GM23338 (cell line): ENCODE results near the gene SPECC1. TPM values are rescaled to one million over a fixed set of nuclear protein-coding genes. Genes with fewer than 3 reads are reported as not detected.

Source experiments
- ATAC-seq: fragments of 200-7000 bp; cut with Tn5 transposase; 3 replicates; pipeline ENCODE4 v1.9.1; 2020
- DNase-seq: peaks from one replicate; pipeline ENCODE4 v3.0.0-alpha.2; 2015; ENCODE audit warnings: low spot score
- H2AFZ ChIP-seq: fragments of 200-600 bp; sonication (generic); 2 replicates; pipeline ENCODE4 v1.8.0; 2016; ENCODE audit warnings: antibody characterized with exemption, mild to moderate bottlenecking, moderate library complexity
- H3F3A ChIP-seq: fragments of 200-600 bp; sonication (generic); replicated peaks from 2 replicates; pipeline ENCODE4 v1.8.0; 2017; ENCODE audit warnings: antibody characterized with exemption, mixed run types, low read depth
- H3K27ac ChIP-seq: fragments of 200-600 bp; sonication (generic); 2 replicates; pipeline ENCODE4 v1.6.1; 2016; ENCODE audit warnings: low read depth
- H3K27me3 ChIP-seq: fragments of 200-600 bp; sonication (generic); 2 replicates; pipeline ENCODE4 v1.8.0; 2016; ENCODE audit warnings: mild to moderate bottlenecking, mixed run types, moderate library complexity; ENCODE audit not compliant: insufficient read depth
- H3K36me3 ChIP-seq: fragments of 200-600 bp; sonication (generic); 2 replicates; pipeline ENCODE4 v1.8.0; 2016; ENCODE audit warnings: mild to moderate bottlenecking; ENCODE audit not compliant: insufficient read depth
- H3K4me1 ChIP-seq: fragments of 200-600 bp; sonication (generic); 2 replicates; pipeline ENCODE4 v1.8.0; 2016; ENCODE audit warnings: mild to moderate bottlenecking, moderate library complexity; ENCODE audit not compliant: insufficient read depth
- H3K4me2 ChIP-seq: fragments of 200-600 bp; sonication (generic); 2 replicates; pipeline ENCODE4 v1.7.1; 2017; ENCODE audit warnings: mixed run types
- H3K4me3 ChIP-seq: fragments of 200-600 bp; sonication (generic); 2 replicates; pipeline ENCODE4 v1.6.1; 2016; ENCODE audit warnings: mixed run types
- H3K79me2 ChIP-seq: fragments of 200-600 bp; sonication (generic); replicated peaks from 2 replicates; pipeline ENCODE4 v1.8.0; 2017; ENCODE audit warnings: mild to moderate bottlenecking; ENCODE audit not compliant: insufficient read depth
- H3K9me2 ChIP-seq: fragments of 200-600 bp; sonication (generic); 2 replicates; pipeline ENCODE4 v1.8.0; 2017; ENCODE audit not compliant: insufficient read depth
- H4K20me1 ChIP-seq: fragments of 200-600 bp; sonication (generic); replicated peaks from 2 replicates; pipeline ENCODE4 v1.8.0; 2017; ENCODE audit warnings: mild to moderate bottlenecking; ENCODE audit not compliant: insufficient read depth
- H3K27ac Mint-ChIP-seq: 2 replicates; pipeline ENCODE4 v1.8.0; 2020; ENCODE audit warnings: inconsistent platforms, mild to moderate bottlenecking, moderate library complexity, mixed read lengths
- H3K27me3 Mint-ChIP-seq: 3 replicates; pipeline ENCODE4 v1.8.0; 2022; ENCODE audit warnings: low read depth, mild to moderate bottlenecking, moderate library complexity, mixed read lengths, inconsistent platforms; ENCODE audit not compliant: insufficient read depth, poor library complexity
- H3K36me3 Mint-ChIP-seq: 3 replicates; pipeline ENCODE4 v1.8.0; 2021; ENCODE audit warnings: low read depth, mild to moderate bottlenecking, inconsistent platforms, moderate library complexity, mixed read lengths
- H3K4me1 Mint-ChIP-seq: 3 replicates; pipeline ENCODE4 v1.8.0; 2020; ENCODE audit warnings: mild to moderate bottlenecking, inconsistent platforms, mixed read lengths
- H3K4me3 Mint-ChIP-seq: 3 replicates; pipeline ENCODE4 v1.8.0; 2021; ENCODE audit warnings: moderate library complexity, mild to moderate bottlenecking, inconsistent platforms, mixed read lengths
- H3K9me3 Mint-ChIP-seq: 3 replicates; pipeline ENCODE4 v1.8.0; 2020; ENCODE audit warnings: moderate library complexity, mild to moderate bottlenecking, inconsistent platforms, mixed read lengths
- CREB1 ChIP-seq: fragments of 250-450 bp; sonication (Bioruptor Pico); IDR thresholded peaks from 2 replicates; pipeline ENCODE4 v1.5.0; 2020; ENCODE audit warnings: low read depth, mild to moderate bottlenecking, moderate library complexity
- EZH2 ChIP-seq: fragments of 200-600 bp; sonication (generic); IDR thresholded peaks from one replicate; pipeline ENCODE4 v1.8.0; 2017; ENCODE audit warnings: antibody characterized with exemption, mild to moderate bottlenecking, low read depth; ENCODE audit not compliant: unreplicated experiment
- EZH2phosphoT487 ChIP-seq: fragments of 200-600 bp; sonication (generic); IDR thresholded peaks from one replicate; pipeline ENCODE4 v1.8.1; 2018; ENCODE audit warnings: antibody characterized with exemption; ENCODE audit not compliant: unreplicated experiment
- JUNB ChIP-seq: IDR thresholded peaks from one replicate; pipeline ENCODE4 v1.6.1; 2016; ENCODE audit warnings: antibody characterized with exemption; ENCODE audit not compliant: unreplicated experiment
- NANOG ChIP-seq: IDR thresholded peaks from 2 replicates; pipeline ENCODE4 v1.6.1; 2016; ENCODE audit warnings: antibody characterized with exemption, borderline replicate concordance
- POLR2AphosphoS5 ChIP-seq: IDR thresholded peaks from 2 replicates; pipeline ENCODE4 v1.6.1; 2016; ENCODE audit warnings: antibody characterized with exemption, low read depth
- STAT1 ChIP-seq: IDR thresholded peaks from one replicate; pipeline ENCODE4 v1.6.1; 2016; ENCODE audit warnings: antibody characterized with exemption; ENCODE audit not compliant: unreplicated experiment
- ZNF114 ChIP-seq: fragments of 250-450 bp; sonication (Bioruptor Pico); IDR thresholded peaks from 2 replicates; pipeline ENCODE4 v1.5.0; 2020; ENCODE audit warnings: mild to moderate bottlenecking, moderate library complexity
- ZNF331 ChIP-seq: fragments of 250-450 bp; sonication (Bioruptor Pico); IDR thresholded peaks from 2 replicates; pipeline ENCODE4 v1.5.0; 2020; ENCODE audit warnings: low read depth, mild to moderate bottlenecking, moderate library complexity
- polyA plus RNA-seq: library from polyadenylated mRNA; unstranded; fragments of >200 nt; fragmentation: Nextera tagmentation; extraction: Ambion mirVana; gene quantifications from 2 replicates; pipeline ENCODE4 v1.2.1, GENCODE V29; 2016
- total RNA-seq: library from RNA; depleted of rRNA; stranded (reverse); fragments of >200 nt; shearing (Covaris generic); gene quantifications from 2 replicates; pipeline ENCODE4 v1.2.3, GENCODE V29; 2014
- TF ChIP-seq, protein P1 (sequence below): fragments of 250-450 bp; sonication (Bioruptor Pico); IDR thresholded peaks from 2 replicates; pipeline ENCODE4 v1.5.0; 2020; ENCODE audit warnings: mild to moderate bottlenecking, moderate library complexity
- TF ChIP-seq, protein P2 (sequence below), 2 experiments: fragments of 200-600 bp in 1 of 2; sonication (generic) in 1 of 2; conservative IDR thresholded peaks; 2 replicates each; pipeline versions ENCODE4 v1.5.1 to v1.6.1; 2016 to 2017; ENCODE audit warnings: antibody characterized with exemption in 2 of 2, low read depth in 2 of 2, mild to moderate bottlenecking in 2 of 2, moderate library complexity in 1 of 2
- TF ChIP-seq, protein P3 (sequence below): IDR thresholded peaks from 2 replicates; pipeline ENCODE4 v1.6.1; 2016; ENCODE audit warnings: antibody characterized with exemption
- TF ChIP-seq, protein P4 (sequence below): IDR thresholded peaks from one replicate; pipeline ENCODE4 v1.6.1; 2018; ENCODE audit warnings: antibody characterized with exemption; ENCODE audit not compliant: unreplicated experiment

SPECC1 gene
- total and polyA plus RNA-seq, 2 experiments from 2014 or later: 42.6 to 101 TPM

DNA sequence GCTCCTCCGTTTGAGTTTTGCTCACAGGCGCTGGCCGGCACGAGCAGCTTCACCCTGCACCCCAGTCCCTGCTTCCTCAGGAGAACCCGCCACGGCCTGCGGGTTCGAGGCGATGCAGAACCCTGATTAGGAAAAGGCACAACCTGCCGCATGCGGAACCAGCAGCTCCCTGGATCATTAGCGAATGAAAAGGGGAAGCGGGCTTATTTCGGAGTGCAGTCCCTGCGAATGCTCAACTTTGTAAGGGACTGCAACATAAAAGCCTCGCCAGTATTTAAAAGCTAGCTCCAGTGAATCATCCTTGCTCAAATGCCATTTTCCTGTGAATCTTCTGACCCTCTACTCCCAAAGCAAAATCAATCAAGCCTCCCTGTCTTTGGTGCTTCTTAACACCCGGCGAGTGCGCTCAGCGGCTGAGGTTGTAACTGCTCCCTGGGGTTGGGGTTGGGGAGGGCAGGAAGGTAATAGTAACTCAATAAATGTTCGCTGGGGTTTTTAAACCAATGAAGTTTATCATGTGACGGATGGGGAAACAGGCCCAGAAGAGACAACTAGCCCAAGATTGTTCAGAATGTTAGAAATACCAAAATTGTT lies 30.9 kb upstream of the SPECC1 start:
- Histone ChIP-seq H3K36me3 (no peaks in the 10 kb centered on the region), H3K4me3 (peak overlapping the region; percentile 76), H2AFZ (peak overlapping the region; percentile 92), H3K79me2 (peaks cover 42% of the 10 kb centered on the region), H4K20me1 (peaks cover 11% of the 10 kb centered on the region), H3K9me2 (0 out of 2 replicates have a peak, but pooled peaks cover 7% of the 10 kb centered on the region), H3K27ac (peak overlapping the region; percentile 99), H3K27me3 (no peaks in the 10 kb centered on the region), H3K4me2 (peak overlapping the region; percentile 78), H3K4me1 (no peaks in the 10 kb centered on the region), H3F3A (0 out of 2 replicates have a peak, but pooled peaks cover 6% of the 10 kb centered on the region)
- peak overlapping the region; percentile 97 for H3K27ac Mint-ChIP-seq
- peak overlapping the region; percentile 94 for H3K4me3 Mint-ChIP-seq
- peaks cover 17% of the 10 kb centered on the region for H3K27me3 Mint-ChIP-seq
- TF ChIP-seq ZNF114 (CRISPR knock-in tag) (no peak), STAT1 (no peak), POLR2AphosphoS5 (no peak; the same call in 1 of the 2 replicates), EZH2phosphoT487 (no peak), ZNF331 (no peak), EZH2 (no peak), CREB1 (CRISPR knock-in tag) (no peak), NANOG (no peak), JUNB (no peak)
- TF ChIP-seq, protein P1, sequence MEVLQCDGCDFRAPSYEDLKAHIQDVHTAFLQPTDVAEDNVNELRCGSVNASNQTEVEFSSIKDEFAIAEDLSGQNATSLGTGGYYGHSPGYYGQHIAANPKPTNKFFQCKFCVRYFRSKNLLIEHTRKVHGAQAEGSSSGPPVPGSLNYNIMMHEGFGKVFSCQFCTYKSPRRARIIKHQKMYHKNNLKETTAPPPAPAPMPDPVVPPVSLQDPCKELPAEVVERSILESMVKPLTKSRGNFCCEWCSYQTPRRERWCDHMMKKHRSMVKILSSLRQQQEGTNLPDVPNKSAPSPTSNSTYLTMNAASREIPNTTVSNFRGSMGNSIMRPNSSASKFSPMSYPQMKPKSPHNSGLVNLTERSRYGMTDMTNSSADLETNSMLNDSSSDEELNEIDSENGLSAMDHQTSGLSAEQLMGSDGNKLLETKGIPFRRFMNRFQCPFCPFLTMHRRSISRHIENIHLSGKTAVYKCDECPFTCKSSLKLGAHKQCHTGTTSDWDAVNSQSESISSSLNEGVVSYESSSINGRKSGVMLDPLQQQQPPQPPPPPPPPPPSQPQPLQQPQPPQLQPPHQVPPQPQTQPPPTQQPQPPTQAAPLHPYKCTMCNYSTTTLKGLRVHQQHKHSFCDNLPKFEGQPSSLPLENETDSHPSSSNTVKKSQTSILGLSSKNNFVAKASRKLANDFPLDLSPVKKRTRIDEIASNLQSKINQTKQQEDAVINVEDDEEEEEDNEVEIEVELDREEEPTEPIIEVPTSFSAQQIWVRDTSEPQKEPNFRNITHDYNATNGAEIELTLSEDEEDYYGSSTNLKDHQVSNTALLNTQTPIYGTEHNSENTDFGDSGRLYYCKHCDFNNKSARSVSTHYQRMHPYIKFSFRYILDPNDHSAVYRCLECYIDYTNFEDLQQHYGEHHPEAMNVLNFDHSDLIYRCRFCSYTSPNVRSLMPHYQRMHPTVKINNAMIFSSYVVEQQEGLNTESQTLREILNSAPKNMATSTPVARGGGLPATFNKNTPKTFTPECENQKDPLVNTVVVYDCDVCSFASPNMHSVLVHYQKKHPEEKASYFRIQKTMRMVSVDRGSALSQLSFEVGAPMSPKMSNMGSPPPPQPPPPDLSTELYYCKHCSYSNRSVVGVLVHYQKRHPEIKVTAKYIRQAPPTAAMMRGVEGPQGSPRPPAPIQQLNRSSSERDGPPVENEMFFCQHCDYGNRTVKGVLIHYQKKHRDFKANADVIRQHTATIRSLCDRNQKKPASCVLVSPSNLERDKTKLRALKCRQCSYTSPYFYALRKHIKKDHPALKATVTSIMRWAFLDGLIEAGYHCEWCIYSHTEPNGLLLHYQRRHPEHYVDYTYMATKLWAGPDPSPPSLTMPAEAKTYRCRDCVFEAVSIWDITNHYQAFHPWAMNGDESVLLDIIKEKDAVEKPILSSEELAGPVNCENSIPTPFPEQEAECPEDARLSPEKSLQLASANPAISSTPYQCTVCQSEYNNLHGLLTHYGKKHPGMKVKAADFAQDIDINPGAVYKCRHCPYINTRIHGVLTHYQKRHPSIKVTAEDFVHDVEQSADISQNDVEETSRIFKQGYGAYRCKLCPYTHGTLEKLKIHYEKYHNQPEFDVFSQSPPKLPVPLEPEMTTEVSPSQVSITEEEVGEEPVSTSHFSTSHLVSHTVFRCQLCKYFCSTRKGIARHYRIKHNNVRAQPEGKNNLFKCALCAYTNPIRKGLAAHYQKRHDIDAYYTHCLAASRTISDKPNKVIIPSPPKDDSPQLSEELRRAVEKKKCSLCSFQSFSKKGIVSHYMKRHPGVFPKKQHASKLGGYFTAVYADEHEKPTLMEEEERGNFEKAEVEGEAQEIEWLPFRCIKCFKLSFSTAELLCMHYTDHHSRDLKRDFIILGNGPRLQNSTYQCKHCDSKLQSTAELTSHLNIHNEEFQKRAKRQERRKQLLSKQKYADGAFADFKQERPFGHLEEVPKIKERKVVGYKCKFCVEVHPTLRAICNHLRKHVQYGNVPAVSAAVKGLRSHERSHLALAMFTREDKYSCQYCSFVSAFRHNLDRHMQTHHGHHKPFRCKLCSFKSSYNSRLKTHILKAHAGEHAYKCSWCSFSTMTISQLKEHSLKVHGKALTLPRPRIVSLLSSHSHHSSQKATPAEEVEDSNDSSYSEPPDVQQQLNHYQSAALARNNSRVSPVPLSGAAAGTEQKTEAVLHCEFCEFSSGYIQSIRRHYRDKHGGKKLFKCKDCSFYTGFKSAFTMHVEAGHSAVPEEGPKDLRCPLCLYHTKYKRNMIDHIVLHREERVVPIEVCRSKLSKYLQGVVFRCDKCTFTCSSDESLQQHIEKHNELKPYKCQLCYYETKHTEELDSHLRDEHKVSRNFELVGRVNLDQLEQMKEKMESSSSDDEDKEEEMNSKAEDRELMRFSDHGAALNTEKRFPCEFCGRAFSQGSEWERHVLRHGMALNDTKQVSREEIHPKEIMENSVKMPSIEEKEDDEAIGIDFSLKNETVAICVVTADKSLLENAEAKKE (CRISPR knock-in tag): no peak
- TF ChIP-seq, protein P2, sequence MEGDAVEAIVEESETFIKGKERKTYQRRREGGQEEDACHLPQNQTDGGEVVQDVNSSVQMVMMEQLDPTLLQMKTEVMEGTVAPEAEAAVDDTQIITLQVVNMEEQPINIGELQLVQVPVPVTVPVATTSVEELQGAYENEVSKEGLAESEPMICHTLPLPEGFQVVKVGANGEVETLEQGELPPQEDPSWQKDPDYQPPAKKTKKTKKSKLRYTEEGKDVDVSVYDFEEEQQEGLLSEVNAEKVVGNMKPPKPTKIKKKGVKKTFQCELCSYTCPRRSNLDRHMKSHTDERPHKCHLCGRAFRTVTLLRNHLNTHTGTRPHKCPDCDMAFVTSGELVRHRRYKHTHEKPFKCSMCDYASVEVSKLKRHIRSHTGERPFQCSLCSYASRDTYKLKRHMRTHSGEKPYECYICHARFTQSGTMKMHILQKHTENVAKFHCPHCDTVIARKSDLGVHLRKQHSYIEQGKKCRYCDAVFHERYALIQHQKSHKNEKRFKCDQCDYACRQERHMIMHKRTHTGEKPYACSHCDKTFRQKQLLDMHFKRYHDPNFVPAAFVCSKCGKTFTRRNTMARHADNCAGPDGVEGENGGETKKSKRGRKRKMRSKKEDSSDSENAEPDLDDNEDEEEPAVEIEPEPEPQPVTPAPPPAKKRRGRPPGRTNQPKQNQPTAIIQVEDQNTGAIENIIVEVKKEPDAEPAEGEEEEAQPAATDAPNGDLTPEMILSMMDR (conservative IDR thresholded peaks at IDR 0.05; ENCODE audit: low read depth in 2 of 2): no peak
- TF ChIP-seq, protein P3, sequence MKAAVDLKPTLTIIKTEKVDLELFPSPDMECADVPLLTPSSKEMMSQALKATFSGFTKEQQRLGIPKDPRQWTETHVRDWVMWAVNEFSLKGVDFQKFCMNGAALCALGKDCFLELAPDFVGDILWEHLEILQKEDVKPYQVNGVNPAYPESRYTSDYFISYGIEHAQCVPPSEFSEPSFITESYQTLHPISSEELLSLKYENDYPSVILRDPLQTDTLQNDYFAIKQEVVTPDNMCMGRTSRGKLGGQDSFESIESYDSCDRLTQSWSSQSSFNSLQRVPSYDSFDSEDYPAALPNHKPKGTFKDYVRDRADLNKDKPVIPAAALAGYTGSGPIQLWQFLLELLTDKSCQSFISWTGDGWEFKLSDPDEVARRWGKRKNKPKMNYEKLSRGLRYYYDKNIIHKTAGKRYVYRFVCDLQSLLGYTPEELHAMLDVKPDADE: no peak
- TF ChIP-seq, protein P4, sequence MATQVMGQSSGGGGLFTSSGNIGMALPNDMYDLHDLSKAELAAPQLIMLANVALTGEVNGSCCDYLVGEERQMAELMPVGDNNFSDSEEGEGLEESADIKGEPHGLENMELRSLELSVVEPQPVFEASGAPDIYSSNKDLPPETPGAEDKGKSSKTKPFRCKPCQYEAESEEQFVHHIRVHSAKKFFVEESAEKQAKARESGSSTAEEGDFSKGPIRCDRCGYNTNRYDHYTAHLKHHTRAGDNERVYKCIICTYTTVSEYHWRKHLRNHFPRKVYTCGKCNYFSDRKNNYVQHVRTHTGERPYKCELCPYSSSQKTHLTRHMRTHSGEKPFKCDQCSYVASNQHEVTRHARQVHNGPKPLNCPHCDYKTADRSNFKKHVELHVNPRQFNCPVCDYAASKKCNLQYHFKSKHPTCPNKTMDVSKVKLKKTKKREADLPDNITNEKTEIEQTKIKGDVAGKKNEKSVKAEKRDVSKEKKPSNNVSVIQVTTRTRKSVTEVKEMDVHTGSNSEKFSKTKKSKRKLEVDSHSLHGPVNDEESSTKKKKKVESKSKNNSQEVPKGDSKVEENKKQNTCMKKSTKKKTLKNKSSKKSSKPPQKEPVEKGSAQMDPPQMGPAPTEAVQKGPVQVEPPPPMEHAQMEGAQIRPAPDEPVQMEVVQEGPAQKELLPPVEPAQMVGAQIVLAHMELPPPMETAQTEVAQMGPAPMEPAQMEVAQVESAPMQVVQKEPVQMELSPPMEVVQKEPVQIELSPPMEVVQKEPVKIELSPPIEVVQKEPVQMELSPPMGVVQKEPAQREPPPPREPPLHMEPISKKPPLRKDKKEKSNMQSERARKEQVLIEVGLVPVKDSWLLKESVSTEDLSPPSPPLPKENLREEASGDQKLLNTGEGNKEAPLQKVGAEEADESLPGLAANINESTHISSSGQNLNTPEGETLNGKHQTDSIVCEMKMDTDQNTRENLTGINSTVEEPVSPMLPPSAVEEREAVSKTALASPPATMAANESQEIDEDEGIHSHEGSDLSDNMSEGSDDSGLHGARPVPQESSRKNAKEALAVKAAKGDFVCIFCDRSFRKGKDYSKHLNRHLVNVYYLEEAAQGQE: no peak
- H3K9me3 Mint-ChIP-seq: peaks cover 23% of the 10 kb centered on the region
- ATAC-seq (peak; percentile 16), DNase-seq (peak; percentile 56)
- peaks cover 8% of the 10 kb centered on the region; the same call in 2 of the 3 replicates for H3K4me1 Mint-ChIP-seq
- H3K36me3 Mint-ChIP-seq: peaks cover 27% of the 10 kb centered on the region
